Peyer's patch (tissue), 4 donors: ENCODE data around the gene TMEM220.

ENCODE experiments used
- CTCF ChIP-seq, 6 experiments: fragments of 450-650 bp in 4 of 6; fragments of 200-600 bp in 2 of 6; sonication (generic) in 1 of 6; IDR thresholded peaks; one replicate each; pipeline ENCODE4 v1.5.1; 2017 to 2019; ENCODE audit warnings: antibody characterized with exemption in 6 of 6, mild to moderate bottlenecking in 3 of 6, moderate library complexity in 1 of 6
- POLR2A ChIP-seq, 2 donors: fragments of 450-650 bp; IDR thresholded peaks; one replicate each; pipeline ENCODE4 v1.5.1; 2017; ENCODE audit warnings: antibody characterized with exemption in 2 of 2, mild to moderate bottlenecking in 2 of 2, moderate library complexity in 2 of 2

- TF ChIP-seq CTCF (IDR thresholded peaks at IDR 0.05) (no peak), POLR2A (IDR thresholded peaks at IDR 0.05) (no peak)
Measured at GRCh38 chr17:10687499-10687898, 42.3 kb downstream of the TMEM220 start.
